H9 (cell line): ENCODE measurements around the gene CCDC91. TPM values are rescaled to one million over a fixed set of nuclear protein-coding genes. Genes with fewer than 3 reads are reported as not detected.

ENCODE experiments used
- DNase-seq: peaks from one replicate; pipeline ENCODE4 v3.0.0-alpha.2; 2017
- H2AFZ ChIP-seq: one replicate; pipeline ENCODE4 v1.6.1; 2013; ENCODE audit warnings: mild to moderate bottlenecking, low read length, control low read depth, moderate library complexity
- H2AK5ac ChIP-seq: 2 replicates; pipeline ENCODE4 v1.6.1; 2013; ENCODE audit warnings: low read length, control low read depth, mixed read lengths; ENCODE audit not compliant: insufficient read length
- H2BK120ac ChIP-seq: one replicate; pipeline ENCODE4 v1.6.1; 2013; ENCODE audit warnings: low read depth, mild to moderate bottlenecking, low read length, control low read depth, inconsistent platforms; ENCODE audit not compliant: poor library complexity, severe bottlenecking
- H2BK12ac ChIP-seq: 2 replicates; pipeline ENCODE4 v1.6.1; 2013; ENCODE audit warnings: low read length, control low read depth, mixed read lengths, low read depth; ENCODE audit not compliant: insufficient read length
- H2BK15ac ChIP-seq: 2 replicates; pipeline ENCODE4 v1.6.1; 2013; ENCODE audit warnings: low read depth, low read length, control low read depth
- H2BK20ac ChIP-seq: one replicate; pipeline ENCODE4 v1.6.1; 2013; ENCODE audit warnings: low read depth, mild to moderate bottlenecking, low read length, control low read depth, inconsistent platforms; ENCODE audit not compliant: poor library complexity, severe bottlenecking
- H2BK5ac ChIP-seq: 2 replicates; pipeline ENCODE4 v1.6.1; 2013; ENCODE audit warnings: low read length, control low read depth, mixed read lengths; ENCODE audit not compliant: insufficient read length
- H3K14ac ChIP-seq: 2 replicates; pipeline ENCODE4 v1.6.1; 2013; ENCODE audit warnings: low read length, control low read depth; ENCODE audit not compliant: insufficient read depth
- H3K18ac ChIP-seq: 2 replicates; pipeline ENCODE4 v1.6.1; 2013; ENCODE audit warnings: low read depth, mild to moderate bottlenecking, mixed read lengths, low read length, control low read depth; ENCODE audit not compliant: insufficient read length
- H3K23ac ChIP-seq: 2 replicates; pipeline ENCODE4 v1.6.1; 2013; ENCODE audit warnings: low read length, control low read depth, mixed read lengths, low read depth; ENCODE audit not compliant: insufficient read length
- H3K23me2 ChIP-seq: 2 replicates; pipeline ENCODE4 v1.6.1; 2013; ENCODE audit warnings: low read depth, mild to moderate bottlenecking, mixed read lengths, low read length, control low read depth; ENCODE audit not compliant: insufficient read length, poor library complexity, severe bottlenecking
- H3K27ac ChIP-seq: 2 replicates; pipeline ENCODE4 v1.5.1; 2013; ENCODE audit warnings: low read length, control low read depth, mixed read lengths, low read depth; ENCODE audit not compliant: insufficient read length
- H3K27me3 ChIP-seq: 2 replicates; pipeline ENCODE4 v1.6.1; 2013; ENCODE audit warnings: low read length, control low read depth, inconsistent platforms; ENCODE audit not compliant: insufficient read depth
- H3K4ac ChIP-seq: 2 replicates; pipeline ENCODE4 v1.6.1; 2013; ENCODE audit warnings: low read depth, mild to moderate bottlenecking, control low read depth, inconsistent platforms, low read length, moderate library complexity
- H3K4me1 ChIP-seq: 2 replicates; pipeline ENCODE4 v1.6.1; 2013; ENCODE audit warnings: low read length, control low read depth, inconsistent platforms; ENCODE audit not compliant: insufficient read depth
- H3K4me2 ChIP-seq: 2 replicates; pipeline ENCODE4 v1.6.1; 2013; ENCODE audit warnings: low read length, control low read depth, mixed read lengths; ENCODE audit not compliant: insufficient read length, insufficient read depth
- H3K56ac ChIP-seq: 2 replicates; pipeline ENCODE4 v1.6.1; 2013; ENCODE audit warnings: low read depth, mild to moderate bottlenecking, mixed read lengths, low read length, control low read depth; ENCODE audit not compliant: insufficient read length
- H3K79me1 ChIP-seq: 2 replicates; pipeline ENCODE4 v1.6.1; 2013; ENCODE audit warnings: low read depth, mild to moderate bottlenecking, moderate library complexity, low read length, control low read depth, inconsistent platforms; ENCODE audit not compliant: insufficient read depth, poor library complexity, severe bottlenecking
- H3K79me2 ChIP-seq: 2 replicates; pipeline ENCODE4 v1.6.1; 2013; ENCODE audit warnings: low read length, control low read depth, inconsistent platforms; ENCODE audit not compliant: insufficient read depth
- H3K9ac ChIP-seq: 2 replicates; pipeline ENCODE4 v1.6.1; 2013; ENCODE audit warnings: low read length, control low read depth, mixed read lengths; ENCODE audit not compliant: insufficient read length; ENCODE audit errors: extremely low read depth
- H3K9me3 ChIP-seq: one replicate; pipeline ENCODE4 v1.6.1; 2013; ENCODE audit warnings: low read depth, low read length, inconsistent platforms; ENCODE audit not compliant: control insufficient read depth
- H3T11ph ChIP-seq: one replicate; pipeline ENCODE4 v1.6.1; 2013; ENCODE audit warnings: mild to moderate bottlenecking, low read length, control low read depth, inconsistent platforms
- H4K20me1 ChIP-seq: one replicate; pipeline ENCODE4 v1.6.1; 2013; ENCODE audit not compliant: control insufficient read depth, insufficient read length, insufficient read depth
- H4K5ac ChIP-seq: 2 replicates; pipeline ENCODE4 v1.6.1; 2013; ENCODE audit warnings: low read depth, mild to moderate bottlenecking, mixed read lengths, low read length, control low read depth; ENCODE audit not compliant: insufficient read length
- H4K8ac ChIP-seq: replicated peaks from 2 replicates; pipeline ENCODE4 v1.6.1; 2013; ENCODE audit warnings: low read length, control low read depth, mixed read lengths, low read depth; ENCODE audit not compliant: insufficient read length
- H4K91ac ChIP-seq: 2 replicates; pipeline ENCODE4 v1.6.1; 2013; ENCODE audit warnings: low read depth, mild to moderate bottlenecking, moderate library complexity, mixed read lengths, low read length, control low read depth; ENCODE audit not compliant: insufficient read length
- H3K27ac Mint-ChIP-seq, 3 experiments: 2 replicates in 2 of 3; 3 replicates in 1 of 3; pipeline ENCODE4 v1.8.0; 2020 to 2021; ENCODE audit warnings: mixed read lengths in 3 of 3, mild to moderate bottlenecking in 1 of 3, moderate library complexity in 1 of 3
- H3K27me3 Mint-ChIP-seq: 2 replicates; pipeline ENCODE4 v1.8.0; 2021; ENCODE audit warnings: low read depth, mild to moderate bottlenecking, moderate library complexity, mixed read lengths
- H3K36me3 Mint-ChIP-seq, 3 experiments: 2 replicates in 2 of 3; 3 replicates in 1 of 3; pipeline ENCODE4 v1.8.0; 2020 to 2021; ENCODE audit warnings: low read depth in 3 of 3, mixed read lengths in 3 of 3; ENCODE audit not compliant: insufficient read depth in 1 of 3
- H3K4me1 Mint-ChIP-seq, 2 experiments: 2 replicates each; pipeline ENCODE4 v1.8.0; 2020; ENCODE audit warnings: mixed read lengths in 2 of 2
- H3K4me3 Mint-ChIP-seq, 2 experiments: 2 replicates in 1 of 2; 3 replicates in 1 of 2; pipeline ENCODE4 v1.8.0; 2020 to 2021; ENCODE audit warnings: mild to moderate bottlenecking in 2 of 2, mixed read lengths in 2 of 2, moderate library complexity in 1 of 2
- H3K9me3 Mint-ChIP-seq, 2 experiments: 2 replicates in 1 of 2; 3 replicates in 1 of 2; pipeline ENCODE4 v1.8.0; 2020; ENCODE audit warnings: mild to moderate bottlenecking in 2 of 2, mixed read lengths in 2 of 2, moderate library complexity in 1 of 2
- WGBS: extraction: QIAGEN DNeasy Blood & Tissue Kit; methylation state at CpG from one replicate; pipeline ENCODE4 v1.1.7; 2013; ENCODE audit warnings: missing lambda C conversion rate, low lambda C conversion rate, mixed read lengths; ENCODE audit not compliant: insufficient read length; ENCODE audit errors: extremely low coverage; 5-methylcytosine and 5-hydroxymethylcytosine counted together
- total RNA-seq: library from RNA; stranded (reverse); gene quantifications from 2 replicates; pipeline ENCODE4 v1.2.1, GENCODE V29; 2021
- TF ChIP-seq, protein P1 (sequence below): fragments of 200-600 bp; sonication (generic); conservative IDR thresholded peaks from 3 replicates; pipeline ENCODE4 v1.8.0; 2021; ENCODE audit warnings: antibody characterized with exemption, mild to moderate bottlenecking

CCDC91 gene
- total RNA-seq, 1 experiment from 2014 or later: 22.7 TPM

DNA sequence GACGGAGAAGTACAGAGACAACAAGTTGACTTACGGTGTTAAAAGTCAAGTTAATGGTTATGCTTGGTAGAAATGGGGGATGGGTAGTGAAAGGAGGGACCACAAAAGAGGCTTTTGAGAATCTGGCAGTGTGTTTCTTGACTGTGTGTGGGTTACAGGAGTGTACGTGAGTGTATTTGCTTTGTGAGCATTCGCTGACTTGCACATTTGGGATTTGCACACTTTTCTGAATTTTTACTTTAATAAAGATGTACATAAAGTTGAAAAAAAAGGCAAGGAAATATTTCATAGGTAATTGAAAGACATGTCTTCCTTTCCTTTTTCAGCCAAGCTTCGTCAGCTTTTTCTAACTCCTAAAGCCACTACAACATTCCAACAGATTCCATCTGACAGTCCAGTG, 28.6 kb upstream of the CCDC91 start:
- H3K23me2 ChIP-seq: no peaks in the 10 kb centered on the region
- DNase-seq: no peak
- no peak overlapping the region for H3K4me2 ChIP-seq
- no peaks in the 10 kb centered on the region for H3K9me3 Mint-ChIP-seq
- no peak overlapping the region for H3K4me3 Mint-ChIP-seq
- H4K91ac ChIP-seq: no peak overlapping the region
- H3K18ac ChIP-seq: no peak overlapping the region
- no peak overlapping the region for H2BK5ac ChIP-seq
- no peak overlapping the region for H4K8ac ChIP-seq
- no peak overlapping the region for H3K27ac ChIP-seq
- WGBS: no CpG with 5 or more reads among the region's 5 CpGs
- H3K36me3 Mint-ChIP-seq: no peaks in the 10 kb centered on the region
- H2AFZ ChIP-seq: no peak overlapping the region
- no peaks in the 10 kb centered on the region for H3K79me2 ChIP-seq
- H4K20me1 ChIP-seq: no peaks in the 10 kb centered on the region
- H3K79me1 ChIP-seq: no peaks in the 10 kb centered on the region
- no peak overlapping the region for H2BK15ac ChIP-seq
- no peak overlapping the region for H3K4ac ChIP-seq
- H3K9ac ChIP-seq: no peak overlapping the region
- no peak overlapping the region for H3K23ac ChIP-seq
- TF ChIP-seq, protein P1, sequence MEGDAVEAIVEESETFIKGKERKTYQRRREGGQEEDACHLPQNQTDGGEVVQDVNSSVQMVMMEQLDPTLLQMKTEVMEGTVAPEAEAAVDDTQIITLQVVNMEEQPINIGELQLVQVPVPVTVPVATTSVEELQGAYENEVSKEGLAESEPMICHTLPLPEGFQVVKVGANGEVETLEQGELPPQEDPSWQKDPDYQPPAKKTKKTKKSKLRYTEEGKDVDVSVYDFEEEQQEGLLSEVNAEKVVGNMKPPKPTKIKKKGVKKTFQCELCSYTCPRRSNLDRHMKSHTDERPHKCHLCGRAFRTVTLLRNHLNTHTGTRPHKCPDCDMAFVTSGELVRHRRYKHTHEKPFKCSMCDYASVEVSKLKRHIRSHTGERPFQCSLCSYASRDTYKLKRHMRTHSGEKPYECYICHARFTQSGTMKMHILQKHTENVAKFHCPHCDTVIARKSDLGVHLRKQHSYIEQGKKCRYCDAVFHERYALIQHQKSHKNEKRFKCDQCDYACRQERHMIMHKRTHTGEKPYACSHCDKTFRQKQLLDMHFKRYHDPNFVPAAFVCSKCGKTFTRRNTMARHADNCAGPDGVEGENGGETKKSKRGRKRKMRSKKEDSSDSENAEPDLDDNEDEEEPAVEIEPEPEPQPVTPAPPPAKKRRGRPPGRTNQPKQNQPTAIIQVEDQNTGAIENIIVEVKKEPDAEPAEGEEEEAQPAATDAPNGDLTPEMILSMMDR: no peak
- no peak overlapping the region for H3T11ph ChIP-seq
- no peak overlapping the region for H3K27ac Mint-ChIP-seq
- H3K4me1 ChIP-seq: no peaks in the 10 kb centered on the region
- no peaks in the 10 kb centered on the region for H3K27me3 Mint-ChIP-seq
- H4K5ac ChIP-seq: no peak overlapping the region
- peaks cover 0 to 3% of the 10 kb centered on the region in 2 experiments; a peak in 1 of 4 replicates for H3K4me1 Mint-ChIP-seq
- H3K14ac ChIP-seq: no peak overlapping the region
- H2BK12ac ChIP-seq: no peak overlapping the region
- H2AK5ac ChIP-seq: no peak overlapping the region
- H2BK20ac ChIP-seq: no peak overlapping the region
- H2BK120ac ChIP-seq: no peak overlapping the region
- H3K27me3 ChIP-seq: no peaks in the 10 kb centered on the region
- H3K9me3 ChIP-seq: no peaks in the 10 kb centered on the region
- H3K56ac ChIP-seq: no peak overlapping the region
